ENCODE measurements around the gene PRRT4.

GRCh38 chr7:128379900-128380479, 18.5 kb upstream of the PRRT4 start:
- TF ChIP-seq EZH2 (IDR thresholded peaks at IDR 0.05; ENCODE audit: low read depth) (no peak), CTCF (conservative IDR thresholded peaks at IDR 0.05) (no peak)

Data from PC-9 (cell line).